ENCODE measurements around the gene TMEM117.

TMEM117 gene

GRCh38 chr12:43917896-43918295 lies 82.0 kb downstream of the TMEM117 start:
- no peak for TF ChIP-seq CTCF (conservative IDR thresholded peaks at IDR 0.05; ENCODE audit: low read depth, low read length)

GRCh38 chr12:43921666-43922337 lies 85.9 kb downstream of the TMEM117 start:
- TF ChIP-seq CTCF (conservative IDR thresholded peaks at IDR 0.05; ENCODE audit: low read depth, low read length), result no peak
- DNase-seq (ENCODE audit: low read depth), result no peak

More at GRCh38 chr12:43917896-43918295, 82.0 kb downstream of the TMEM117 start:
- no peak overlapping the region for H3K4me3 ChIP-seq (ENCODE audit: low read length)
- DNase-seq (ENCODE audit: low read depth), result no peak

GRCh38 chr12:43930032-43930431 lies 94.2 kb downstream of the TMEM117 start:
- no peak for DNase-seq (ENCODE audit: low read depth)
- no peak overlapping the region for H3K4me3 ChIP-seq (ENCODE audit: low read length)
- no peak for TF ChIP-seq CTCF (conservative IDR thresholded peaks at IDR 0.05; ENCODE audit: low read depth, low read length)

More at GRCh38 chr12:43921666-43922337, 85.9 kb downstream of the TMEM117 start:
- no peak overlapping the region for H3K4me3 ChIP-seq (ENCODE audit: low read length)

- no peak overlapping the region for H3K4me3 ChIP-seq (ENCODE audit: low read length)
- no peak for DNase-seq (ENCODE audit: low read depth)
- TF ChIP-seq CTCF (conservative IDR thresholded peaks at IDR 0.05; ENCODE audit: low read depth, low read length), result no peak
Measured at GRCh38 chr12:43931187-43931586, 95.3 kb downstream of the TMEM117 start.

GRCh38 chr12:43935581-43935980 lies 99.7 kb downstream of the TMEM117 start:
- TF ChIP-seq CTCF (conservative IDR thresholded peaks at IDR 0.05; ENCODE audit: low read depth, low read length), result no peak
- no peak for DNase-seq (ENCODE audit: low read depth)
- no peak overlapping the region for H3K4me3 ChIP-seq (ENCODE audit: low read length)

- no peak overlapping the region for H3K4me3 ChIP-seq (ENCODE audit: low read length)
- DNase-seq (ENCODE audit: low read depth), result peak; percentile 12
- peak; percentile 56 for TF ChIP-seq CTCF (conservative IDR thresholded peaks at IDR 0.05; ENCODE audit: low read depth, low read length)
Measured at GRCh38 chr12:43937947-43938346, 102.1 kb downstream of the TMEM117 start.

GRCh38 chr12:43942379-43942778 lies 106.5 kb downstream of the TMEM117 start:
- no peak overlapping the region for H3K4me3 ChIP-seq (ENCODE audit: low read length)
- DNase-seq (ENCODE audit: low read depth), result no peak
- no peak for TF ChIP-seq CTCF (conservative IDR thresholded peaks at IDR 0.05; ENCODE audit: low read depth, low read length)
